Measurements from ENCODE around the gene GXYLT1. TPM values are rescaled to one million over a fixed set of nuclear protein-coding genes. Genes with fewer than 3 reads are reported as not detected.

GXYLT1 gene
- total and polyA plus RNA-seq, 4 donors = 2.5 to 23.2 (median 6.4) TPM

DNA sequence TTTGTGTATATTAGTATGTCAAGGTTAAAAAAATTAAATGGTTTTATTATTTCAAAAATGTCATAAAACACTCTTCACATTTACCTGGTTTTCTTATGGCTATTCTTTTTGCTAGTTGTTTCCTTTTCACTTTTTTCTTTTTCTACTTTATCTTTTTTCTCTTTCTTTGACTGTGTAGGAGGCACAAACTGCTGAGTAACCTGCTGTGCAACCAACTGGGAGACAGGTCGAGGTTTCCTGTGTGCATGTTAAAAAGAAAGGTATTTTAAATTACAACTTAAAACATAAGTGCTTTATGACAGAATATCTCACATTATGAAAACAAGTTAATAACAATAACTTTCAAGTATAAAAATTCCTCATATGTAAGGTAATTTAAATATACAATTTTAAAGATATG is 16.9 kb upstream of the GXYLT1 start:
- TF ChIP-seq, protein P1, sequence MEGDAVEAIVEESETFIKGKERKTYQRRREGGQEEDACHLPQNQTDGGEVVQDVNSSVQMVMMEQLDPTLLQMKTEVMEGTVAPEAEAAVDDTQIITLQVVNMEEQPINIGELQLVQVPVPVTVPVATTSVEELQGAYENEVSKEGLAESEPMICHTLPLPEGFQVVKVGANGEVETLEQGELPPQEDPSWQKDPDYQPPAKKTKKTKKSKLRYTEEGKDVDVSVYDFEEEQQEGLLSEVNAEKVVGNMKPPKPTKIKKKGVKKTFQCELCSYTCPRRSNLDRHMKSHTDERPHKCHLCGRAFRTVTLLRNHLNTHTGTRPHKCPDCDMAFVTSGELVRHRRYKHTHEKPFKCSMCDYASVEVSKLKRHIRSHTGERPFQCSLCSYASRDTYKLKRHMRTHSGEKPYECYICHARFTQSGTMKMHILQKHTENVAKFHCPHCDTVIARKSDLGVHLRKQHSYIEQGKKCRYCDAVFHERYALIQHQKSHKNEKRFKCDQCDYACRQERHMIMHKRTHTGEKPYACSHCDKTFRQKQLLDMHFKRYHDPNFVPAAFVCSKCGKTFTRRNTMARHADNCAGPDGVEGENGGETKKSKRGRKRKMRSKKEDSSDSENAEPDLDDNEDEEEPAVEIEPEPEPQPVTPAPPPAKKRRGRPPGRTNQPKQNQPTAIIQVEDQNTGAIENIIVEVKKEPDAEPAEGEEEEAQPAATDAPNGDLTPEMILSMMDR (IDR thresholded peaks at IDR 0.05; ENCODE audit: control extremely low read depth, extremely low read depth) = no peak
- Histone ChIP-seq H3K27me3 (ENCODE audit: control insufficient read depth in 3 of 3, insufficient read depth in 3 of 3, low read length in 2 of 3) (no peaks in the 10 kb centered on the region), H3K4me3 (no peak overlapping the region), H3K36me3 (ENCODE audit: control insufficient read depth in 4 of 4, insufficient read depth in 4 of 4, low read length in 4 of 4) (peaks cover 0 to 6% (median 4%) of the 10 kb centered on the region in 4 donors), H3K9me3 (ENCODE audit: control insufficient read depth in 4 of 4, insufficient read depth in 3 of 4, low read length in 3 of 4) (no peaks in the 10 kb centered on the region), H3K27ac (ENCODE audit: low read depth in 1 of 2, low read length in 1 of 2) (no peak overlapping the region), H3K9ac (ENCODE audit: insufficient read depth in 1 of 2, low read length in 2 of 2) (no peak overlapping the region), H3K4me1 (ENCODE audit: control insufficient read depth in 5 of 5, insufficient read depth in 5 of 5, low read length in 5 of 5) (peaks cover 0 to 3% (median 0%) of the 10 kb centered on the region in 5 donors)
- WGBS, 2 donors = 55 to 67% methylated on average over 1 of the region's 1 CpG
- DNase-seq (no peak), ATAC-seq (ENCODE audit: insufficient read depth, low FRiP score) (no peak)

DNA sequence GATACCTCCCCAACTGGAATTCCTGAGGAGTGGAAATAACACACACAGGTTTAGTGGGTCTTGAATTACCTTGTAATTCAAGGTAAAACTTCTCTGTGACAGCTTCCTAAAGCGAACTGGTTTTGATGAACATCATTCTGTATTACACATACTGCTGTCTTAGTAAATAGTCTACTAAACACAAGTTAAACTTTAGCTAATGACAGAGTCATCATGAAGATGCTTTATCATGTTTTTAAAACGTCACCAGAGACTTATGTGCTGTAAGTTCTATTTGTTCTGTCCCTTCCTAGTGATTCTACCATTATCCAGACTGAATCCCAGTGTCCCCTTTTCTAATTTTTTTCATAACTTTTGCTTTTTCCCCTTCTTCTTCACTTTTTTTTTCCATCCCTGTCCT is 11.6 kb upstream of the GXYLT1 start:
- no peaks in the 10 kb centered on the region for H3K27me3 ChIP-seq (ENCODE audit: control insufficient read depth in 3 of 3, insufficient read depth in 3 of 3, low read length in 2 of 3)
- ATAC-seq (ENCODE audit: insufficient read depth, low FRiP score) = no peak

DNA sequence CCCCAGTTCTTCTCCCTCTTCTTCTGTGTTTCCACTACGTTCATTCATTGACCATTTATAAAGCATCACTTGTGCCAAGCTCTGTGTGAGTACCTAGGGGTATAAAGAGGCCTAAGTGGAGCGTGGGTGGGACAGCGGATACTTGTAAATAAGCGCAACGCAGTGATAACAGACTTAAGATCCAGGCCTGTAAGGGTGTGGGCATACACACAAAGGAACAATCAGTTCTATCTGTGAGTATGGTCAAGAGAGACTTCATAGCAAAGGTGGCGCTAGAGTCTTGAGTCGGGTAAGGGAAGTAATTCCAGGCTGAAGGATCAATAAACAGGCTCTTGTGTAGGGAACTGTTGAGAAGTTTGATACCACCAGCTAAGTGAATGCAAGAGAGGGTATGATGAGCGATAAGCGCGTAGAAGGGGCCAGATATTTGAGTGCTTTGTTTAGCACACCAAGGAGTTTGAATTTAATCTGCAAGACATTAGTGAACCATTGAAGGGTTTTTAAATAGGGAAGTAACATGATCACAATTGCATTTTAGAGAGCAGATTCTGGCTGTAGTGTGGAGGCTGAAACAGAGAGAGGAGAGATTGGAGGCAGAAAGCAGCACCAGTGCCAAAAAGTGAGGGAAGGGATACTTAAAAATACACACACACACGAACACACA is 1.0 kb upstream of the GXYLT1 start:
- TF ChIP-seq, protein P1 (IDR thresholded peaks at IDR 0.05; ENCODE audit: control extremely low read depth, extremely low read depth) = no peak
- Histone ChIP-seq H3K9ac (ENCODE audit: insufficient read depth in 1 of 2, low read length in 2 of 2) (peak overlapping the region in 1 of 2 donors; percentile 74), H3K36me3 (ENCODE audit: control insufficient read depth in 4 of 4, insufficient read depth in 4 of 4, low read length in 4 of 4) (no peaks in the 10 kb centered on the region), H3K4me3 (no peak overlapping the region), H3K27me3 (ENCODE audit: control insufficient read depth in 3 of 3, insufficient read depth in 3 of 3, low read length in 2 of 3) (no peaks in the 10 kb centered on the region), H3K27ac (ENCODE audit: low read depth in 1 of 2, low read length in 1 of 2) (peak overlapping the region in 1 of 2 donors; percentile 24), H3K4me1 (ENCODE audit: control insufficient read depth in 5 of 5, insufficient read depth in 5 of 5, low read length in 5 of 5) (peaks cover 0 to 16% (median 5%) of the 10 kb centered on the region in 5 donors), H3K9me3 (ENCODE audit: control insufficient read depth in 4 of 4, insufficient read depth in 3 of 4, low read length in 3 of 4) (no peaks in the 10 kb centered on the region)
- ATAC-seq (ENCODE audit: insufficient read depth, low FRiP score) = no peak
- WGBS, 2 donors = 61 to 86% methylated on average over 11 of the region's 11 CpGs
- DNase-seq = peak in 2 of 3 donors; percentile 24 to 35

More for the DNA sequence above, 11.6 kb upstream of the GXYLT1 start:
- Histone ChIP-seq H3K9ac (ENCODE audit: insufficient read depth in 1 of 2, low read length in 2 of 2) (no peak overlapping the region), H3K9me3 (ENCODE audit: control insufficient read depth in 4 of 4, insufficient read depth in 3 of 4, low read length in 3 of 4) (no peaks in the 10 kb centered on the region), H3K4me1 (ENCODE audit: control insufficient read depth in 5 of 5, insufficient read depth in 5 of 5, low read length in 5 of 5) (no peaks in the 10 kb centered on the region), H3K36me3 (ENCODE audit: control insufficient read depth in 4 of 4, insufficient read depth in 4 of 4, low read length in 4 of 4) (peaks cover 0 to 6% (median 3%) of the 10 kb centered on the region in 4 donors), H3K4me3 (no peak overlapping the region), H3K27ac (ENCODE audit: low read depth in 1 of 2, low read length in 1 of 2) (no peak overlapping the region)
- TF ChIP-seq, protein P1 (IDR thresholded peaks at IDR 0.05; ENCODE audit: control extremely low read depth, extremely low read depth) = no peak
- DNase-seq = no peak
- WGBS, 2 donors = 79 to 87% methylated on average over 2 of the region's 2 CpGs

Data from lung (tissue), 12 donors.